H1 (cell line): ENCODE results near the gene SH2D4B. TPM values are rescaled to one million over a fixed set of nuclear protein-coding genes. Genes with fewer than 3 reads are reported as not detected.

ENCODE experiments used
- CTCF ChIA-PET: fragments of 300-600 bp; sonication (Branson Sonifier 250); formaldehyde crosslinking; loops from one replicate; lab custom pipeline; 2021; ENCODE audit not compliant: partially characterized antibody; lab: Charles Lee
- POLR2A ChIA-PET: fragments of 300-600 bp; sonication (Branson Sonifier 250); formaldehyde crosslinking; loops from one replicate; lab custom pipeline; 2021; ENCODE audit warnings: inconsistent platforms; ENCODE audit not compliant: partially characterized antibody; lab: Charles Lee
- DNase-seq, 2 experiments: peaks; one replicate each; pipeline versions ENCODE4 v3.0.0 to v3.0.0-alpha.2; 2010 to 2022; ENCODE audit warnings: low spot score in 2 of 2, low read depth in 1 of 2, mixed read lengths in 1 of 2
- FAIRE-seq: peaks from 2 replicates; lab custom pipeline; 2011; peaks lifted over from hg19 to GRCh38; lab: Jason Lieb, UNC
- H2AFZ ChIP-seq: 2 replicates; pipeline ENCODE4 v1.8.1; 2012; ENCODE audit warnings: low read length, inconsistent platforms
- H2AK5ac ChIP-seq: 2 replicates; pipeline ENCODE4 v1.6.1; 2013; ENCODE audit warnings: low read depth, low read length
- H2BK120ac ChIP-seq: replicated peaks from 2 replicates; pipeline ENCODE3; 2013; ENCODE audit warnings: low read depth, low read length, inconsistent platforms
- H2BK12ac ChIP-seq: 2 replicates; pipeline ENCODE4 v1.6.1; 2013; ENCODE audit warnings: low read depth, low read length
- H2BK15ac ChIP-seq: 2 replicates; pipeline ENCODE4 v1.6.1; 2013; ENCODE audit warnings: low read length
- H2BK20ac ChIP-seq: 2 replicates; pipeline ENCODE4 v1.6.1; 2013; ENCODE audit warnings: low read length
- H2BK5ac ChIP-seq: 2 replicates; pipeline ENCODE4 v1.6.1; 2013; ENCODE audit warnings: low read depth, low read length
- H3K14ac ChIP-seq: 2 replicates; pipeline ENCODE4 v1.6.1; 2013; ENCODE audit warnings: inconsistent platforms; ENCODE audit not compliant: insufficient read length
- H3K18ac ChIP-seq: 2 replicates; pipeline ENCODE4 v1.6.1; 2013; ENCODE audit warnings: low read length; ENCODE audit errors: extremely low read depth
- H3K23ac ChIP-seq: 2 replicates; pipeline ENCODE4 v1.6.1; 2013; ENCODE audit warnings: inconsistent platforms; ENCODE audit not compliant: insufficient read length
- H3K23me2 ChIP-seq: 2 replicates; pipeline ENCODE4 v1.6.1; 2013; ENCODE audit warnings: low read depth, low read length
- H3K27ac ChIP-seq: 2 replicates; pipeline ENCODE4 v1.6.1; 2011; ENCODE audit warnings: low read depth, low read length, inconsistent platforms
- H3K27me3 ChIP-seq, 4 experiments: replicated peaks in 1 of 4; 1 replicate in 1 of 4; 2 replicates in 3 of 4; pipeline versions ENCODE4 v1.6.1 to v1.8.1; 2011 to 2013; ENCODE audit warnings: low read length in 3 of 4, mild to moderate bottlenecking in 3 of 4, inconsistent platforms in 2 of 4, mixed read lengths in 2 of 4, moderate library complexity in 1 of 4; ENCODE audit not compliant: control insufficient read depth in 3 of 4, insufficient read depth in 3 of 4; ENCODE audit errors: extremely low read depth in 1 of 4
- H3K36me3 ChIP-seq, 4 experiments: 2 replicates each; pipeline versions ENCODE4 v1.6.1 to v1.8.1; 2011 to 2013; ENCODE audit warnings: mild to moderate bottlenecking in 4 of 4, low read length in 3 of 4, moderate library complexity in 2 of 4, control low read depth in 1 of 4, inconsistent platforms in 1 of 4; ENCODE audit not compliant: insufficient read depth in 4 of 4, control insufficient read depth in 2 of 4
- H3K4ac ChIP-seq: replicated peaks from 2 replicates; pipeline ENCODE3; 2013; ENCODE audit warnings: low read length, low read depth, mixed read lengths, inconsistent platforms; ENCODE audit not compliant: insufficient read length
- H3K4me1 ChIP-seq, 4 experiments: replicated peaks in 1 of 4; 1 replicate in 1 of 4; 2 replicates in 3 of 4; pipeline versions ENCODE4 v1.6.1 to v1.8.1; 2011 to 2013; ENCODE audit warnings: low read length in 3 of 4, inconsistent platforms in 2 of 4, mixed read lengths in 1 of 4; ENCODE audit not compliant: insufficient read depth in 4 of 4, control insufficient read depth in 3 of 4
- H3K4me2 ChIP-seq, 2 experiments: 2 replicates each; pipeline versions ENCODE4 v1.6.1 to v1.8.1; 2011 to 2013; ENCODE audit warnings: low read depth in 2 of 2, low read length in 2 of 2, control low read depth in 1 of 2, inconsistent platforms in 1 of 2, mild to moderate bottlenecking in 1 of 2; ENCODE audit not compliant: insufficient read depth in 1 of 2
- H3K4me3 ChIP-seq, 4 experiments: fragments of 200-600, 300-600 bp in 1 of 4; sonication (generic), shearing (Covaris generic), sonication (Bioruptor Twin) in 1 of 4; 2 replicates each; pipeline versions ENCODE4 v1.5.1 to v1.8.1; 2011 to 2016; ENCODE audit warnings: low read length in 4 of 4, low read depth in 3 of 4, control low read depth in 2 of 4, inconsistent platforms in 2 of 4, mild to moderate bottlenecking in 2 of 4, mixed read lengths in 1 of 4, moderate library complexity in 1 of 4; ENCODE audit not compliant: insufficient read depth in 2 of 4; ENCODE audit errors: extremely low read depth in 1 of 4
- H3K56ac ChIP-seq: replicated peaks from 2 replicates; pipeline ENCODE3; 2013; ENCODE audit warnings: low read depth, mild to moderate bottlenecking, mixed read lengths, low read length, inconsistent platforms; ENCODE audit not compliant: insufficient read length
- H3K79me1 ChIP-seq: 2 replicates; pipeline ENCODE4 v1.6.1; 2013; ENCODE audit warnings: low read depth, low read length, control low read depth
- H3K79me2 ChIP-seq, 2 experiments: 2 replicates each; pipeline versions ENCODE4 v1.6.1 to v1.8.1; 2012 to 2013; ENCODE audit warnings: low read length in 2 of 2, mild to moderate bottlenecking in 2 of 2, inconsistent platforms in 1 of 2; ENCODE audit not compliant: insufficient read depth in 2 of 2, control insufficient read depth in 1 of 2
- H3K9ac ChIP-seq, 4 experiments: replicated peaks in 1 of 4; 1 replicate in 1 of 4; 2 replicates in 3 of 4; pipeline versions ENCODE4 v1.6.1 to v1.8.1; 2011 to 2013; ENCODE audit warnings: low read depth in 3 of 4, low read length in 3 of 4, control low read depth in 2 of 4, mild to moderate bottlenecking in 2 of 4, moderate library complexity in 2 of 4, inconsistent platforms in 1 of 4; ENCODE audit errors: extremely low read depth in 1 of 4
- H3K9me3 ChIP-seq, 2 experiments: 2 replicates each; pipeline versions ENCODE4 v1.6.1 to v1.8.1; 2012 to 2013; ENCODE audit warnings: mild to moderate bottlenecking in 2 of 2, moderate library complexity in 2 of 2, control low read depth in 1 of 2, inconsistent platforms in 1 of 2, low read depth in 1 of 2, low read length in 1 of 2, mixed read lengths in 1 of 2; ENCODE audit not compliant: insufficient read depth in 2 of 2
- H4K20me1 ChIP-seq, 2 experiments: replicated peaks in 1 of 2; 2 replicates each; pipeline versions ENCODE3 to v1.8.1; 2011 to 2013; ENCODE audit warnings: inconsistent platforms in 2 of 2, low read length in 2 of 2, mild to moderate bottlenecking in 1 of 2; ENCODE audit not compliant: insufficient read depth in 2 of 2, control insufficient read depth in 1 of 2
- H4K5ac ChIP-seq: 2 replicates; pipeline ENCODE4 v1.6.1; 2013; ENCODE audit warnings: low read length, low read depth, mixed read lengths, inconsistent platforms; ENCODE audit not compliant: insufficient read length
- H4K8ac ChIP-seq: 2 replicates; pipeline ENCODE4 v1.8.0; 2013; ENCODE audit warnings: mild to moderate bottlenecking, moderate library complexity, low read length, inconsistent platforms; ENCODE audit not compliant: insufficient read depth; ENCODE audit errors: extremely low read depth
- H4K91ac ChIP-seq: replicated peaks from 2 replicates; pipeline ENCODE3; 2013; ENCODE audit warnings: low read length, mixed read lengths, inconsistent platforms; ENCODE audit not compliant: insufficient read length
- ATF2 ChIP-seq: IDR thresholded peaks from 2 replicates; pipeline ENCODE4 v1.6.1; 2012; ENCODE audit warnings: low read length, inconsistent platforms
- BCL11A ChIP-seq, 2 experiments: IDR thresholded peaks; one replicate each; pipeline ENCODE4 v1.6.1; 2011; ENCODE audit warnings: low read depth in 2 of 2, low read length in 2 of 2, mild to moderate bottlenecking in 2 of 2
- BRCA1 ChIP-seq: IDR thresholded peaks from 2 replicates; pipeline ENCODE4 v1.6.1; 2012; ENCODE audit warnings: low read depth, low read length, improper control_type of control experiment
- CBX5 ChIP-seq: fragments of 300-800, 300-1000 bp; sonication (generic); IDR thresholded peaks from 2 replicates; pipeline ENCODE4 v1.7.1; 2016; ENCODE audit warnings: antibody characterized with exemption, low read length, low read depth
- EGR1 ChIP-seq: IDR thresholded peaks from 2 replicates; pipeline ENCODE4 v1.6.1; 2011; ENCODE audit warnings: low read depth, low read length, borderline replicate concordance
- HDAC2 ChIP-seq, 2 experiments: fragments of 300-600 bp in 1 of 2; sonication (generic) in 1 of 2; IDR thresholded peaks; 2 replicates each; pipeline ENCODE4 v1.6.1; 2011 to 2012; ENCODE audit warnings: low read depth in 2 of 2, low read length in 2 of 2, mild to moderate bottlenecking in 2 of 2, moderate library complexity in 2 of 2, borderline replicate concordance in 1 of 2, inconsistent platforms in 1 of 2
- HDAC6 ChIP-seq: IDR thresholded peaks from one replicate; pipeline ENCODE4 v1.7.1; 2012; ENCODE audit warnings: low read depth, mild to moderate bottlenecking, inconsistent platforms, low read length, moderate library complexity
- KDM1A ChIP-seq: fragments of 200-600, 300-600 bp; sonication (generic); IDR thresholded peaks from 2 replicates; pipeline ENCODE4 v1.7.1; 2016; ENCODE audit warnings: mild to moderate bottlenecking, low read length, borderline replicate concordance
- KDM4A ChIP-seq: IDR thresholded peaks from one replicate; pipeline ENCODE4 v1.7.1; 2012; ENCODE audit warnings: low read depth, mild to moderate bottlenecking, moderate library complexity, low read length, inconsistent platforms; ENCODE audit not compliant: severe bottlenecking
- RXRA ChIP-seq: IDR thresholded peaks from 2 replicates; pipeline ENCODE4 v1.6.1; 2011; ENCODE audit warnings: low read depth, mild to moderate bottlenecking, low read length, moderate library complexity; ENCODE audit not compliant: insufficient read depth
- SP1 ChIP-seq: IDR thresholded peaks from 2 replicates; pipeline ENCODE4 v1.6.1; 2011; ENCODE audit warnings: low read depth, low read length
- WGBS, 2 experiments: shearing (Covaris generic) in 1 of 2; methylation state at CpG; one replicate each; pipeline versions ENCODE4 v1.1.6 to v1.1.7; 2013 to 2015; ENCODE audit warnings: low lambda C conversion rate in 2 of 2, mixed read lengths in 2 of 2, inconsistent platforms in 1 of 2, low coverage in 1 of 2, missing lambda C conversion rate in 1 of 2; ENCODE audit not compliant: insufficient replicate concordance in 2 of 2, insufficient coverage in 1 of 2, insufficient read length in 1 of 2; ENCODE audit errors: extremely low coverage in 1 of 2, missing lambda C conversion rate in 1 of 2; 5-methylcytosine and 5-hydroxymethylcytosine counted together
- polyA plus RNA-seq, 7 experiments: library from polyadenylated mRNA; depleted of rRNA in 3 of 7; stranded (reverse) in 5 of 7; unstranded in 2 of 7; fragments of >200 nt in 5 of 7; fragments of 200-250 nt in 2 of 7; gene quantifications; 1 replicate in 5 of 7; 2 replicates in 1 of 7; 4 replicates in 1 of 7; pipeline versions ENCODE4 v1.2.1 to v1.2.3, GENCODE V29; 2011 to 2013; ENCODE audit warnings: missing spikeins in 2 of 7, mixed read lengths in 2 of 7
- total RNA-seq: library from RNA; stranded (reverse); fragmentation: NEBNext Ultra II Directional; extraction: Animal tissue kit (Norgen Biotek cat#: 25700); gene quantifications from 2 replicates; pipeline ENCODE4 v1.2.1, GENCODE V29; 2021

SH2D4B gene
- total and polyA plus RNA-seq, 2 of the 8 experiments (the other 6 are each of a cell fraction or from before 2014, with no cell fraction given): 0.06 to 0.13 TPM

- Histone ChIP-seq H4K91ac (no peak overlapping the region), H3K79me1 (no peaks in the 10 kb centered on the region; the same call in 1 of the 2 replicates), H3K4me2 (no peak overlapping the region), H3K4me1 (peaks cover 0 to 8% (median 3%) of the 10 kb centered on the region in 4 experiments; a peak in 5 of 7 replicates), H3K23ac (no peak overlapping the region), H3K18ac (no peak overlapping the region), H2AK5ac (no peak overlapping the region), H4K20me1 (no peaks in the 10 kb centered on the region), H3K4ac (no peak overlapping the region), H3K27ac (no peak overlapping the region), H3K9ac (no peak overlapping the region), H3K27me3 (no peaks in the 10 kb centered on the region), H4K8ac (no peak overlapping the region), H3K79me2 (no peaks in the 10 kb centered on the region), H3K9me3 (no peaks in the 10 kb centered on the region), H2BK120ac (no peak overlapping the region), H4K5ac (no peak overlapping the region), H2BK15ac (no peak overlapping the region), H3K23me2 (no peaks in the 10 kb centered on the region; the same call in 1 of the 2 replicates), H2BK5ac (no peak overlapping the region), H3K14ac (no peak overlapping the region), H3K4me3 (no peak overlapping the region), H2BK12ac (no peak overlapping the region), H2BK20ac (no peak overlapping the region), H2AFZ (no peak overlapping the region), H3K36me3 (no peaks in the 10 kb centered on the region), H3K56ac (no peak overlapping the region)
- 93% methylated on average over 5 of the region's 5 CpGs; no CpG with 5 or more reads in 1 of the 2 experiments for WGBS, 2 experiments
- peak in 1 of 2 experiments; percentile 6 for DNase-seq
- ChIA-PET CTCF (interaction anchor here (1.0 to 2.4 kb wide), 5 partner anchors 17 to 109 kb away, joined by 3 to 13 read pairs (median 3); partner anchors contain the start of gene SH2D4B), POLR2A (no interaction called here)
- no peak for FAIRE-seq
- TF ChIP-seq HDAC6 (no peak), EGR1 (no peak), BRCA1 (no peak), HDAC2 (IDR thresholded peaks at IDR 0.05; ENCODE audit: borderline replicate concordance in 1 of 2, low read depth in 2 of 2, low read length in 2 of 2) (no peak), CBX5 (no peak), SP1 (no peak), BCL11A (IDR thresholded peaks at IDR 0.05; ENCODE audit: low read depth in 2 of 2, low read length in 2 of 2) (no peak), ATF2 (no peak), RXRA (no peak), KDM1A (no peak), KDM4A (no peak)
These were observed 16.3 kb downstream of the SH2D4B start for GRCh38 chr10:80554050-80554449.
